GM12878 (cell line): ENCODE data around the gene CDC20B. TPM values are rescaled to one million over a fixed set of nuclear protein-coding genes. Genes with fewer than 3 reads are reported as not detected.

Experiments
- ATAC-seq: fragments of 200-7000 bp; cut with Tn5 transposase; 3 replicates; pipeline ENCODE4 v1.9.1; 2020; ENCODE audit warnings: mild to moderate bottlenecking, moderate library complexity
- BruUV-seq: library from RNA; stranded (reverse); fragments of 400-500 nt; replicated peaks from 2 replicates; lab custom pipeline; 2021; lab: Mats Ljungman, UMichigan
- CTCF ChIA-PET: fragments of 300-600 bp; sonication (Branson Sonifier 250); formaldehyde crosslinking; extraction: SDS; loops from one replicate; lab custom pipeline; 2021; ENCODE audit warnings: inconsistent platforms; lab: Yijun Ruan, JAX
- POLR2A ChIA-PET: fragments of 350-600 bp; formaldehyde crosslinking; extraction: SDS; loops from one replicate; lab custom pipeline; 2021; ENCODE audit warnings: inconsistent platforms; lab: Charles Lee
- RAD21 ChIA-PET: fragments of 300-600 bp; sonication (Branson Sonifier 250); formaldehyde crosslinking; loops from one replicate; lab custom pipeline; 2023; ENCODE audit warnings: antibody characterized with exemption; ENCODE audit not compliant: unreplicated experiment; lab: Charles Lee
- SMC1A ChIA-PET: fragments of 300-600 bp; sonication (Branson Sonifier 250); formaldehyde crosslinking; loops from one replicate; lab custom pipeline; 2023; ENCODE audit not compliant: unreplicated experiment, uncharacterized antibody; lab: Charles Lee
- DNase-seq: peaks from one replicate; pipeline ENCODE4 v3.0.0-alpha.2; 2011; ENCODE audit warnings: low read depth, low spot score
- FAIRE-seq: peaks from 3 replicates; lab custom pipeline; 2011; peaks lifted over from hg19 to GRCh38; lab: Jason Lieb, UNC
- H2AFZ ChIP-seq: 2 replicates; pipeline ENCODE4 v1.6.0; 2011; ENCODE audit warnings: low read depth, low read length, control low read depth; ENCODE audit not compliant: control insufficient read depth
- H3K27ac ChIP-seq: 2 replicates; pipeline ENCODE4 v1.5.1; 2011; ENCODE audit warnings: control low read depth; ENCODE audit not compliant: control insufficient read depth, insufficient read depth
- H3K27me3 ChIP-seq, 2 experiments: replicated peaks in 1 of 2; 2 replicates each; pipeline versions ENCODE4 v1.6.0 to v1.6.1; 2011; ENCODE audit warnings: low read length in 1 of 2; ENCODE audit not compliant: control insufficient read depth in 2 of 2, insufficient read depth in 2 of 2
- H3K36me3 ChIP-seq, 2 experiments: 2 replicates each; pipeline ENCODE4 v1.5.1; 2011; ENCODE audit warnings: low read length in 1 of 2; ENCODE audit not compliant: control insufficient read depth in 2 of 2, insufficient read depth in 2 of 2
- H3K4me1 ChIP-seq: 2 replicates; pipeline ENCODE4 v1.6.1; 2011; ENCODE audit warnings: mild to moderate bottlenecking, low read length, moderate library complexity, mixed read lengths; ENCODE audit not compliant: control insufficient read depth, insufficient read depth
- H3K4me2 ChIP-seq: 2 replicates; pipeline ENCODE4 v1.6.0; 2011; ENCODE audit warnings: control low read depth; ENCODE audit not compliant: control insufficient read depth, insufficient read depth
- H3K4me3 ChIP-seq: fragments of 200-600 bp; sonication (generic); 2 replicates; pipeline ENCODE4 v1.5.1; 2016
- H3K79me2 ChIP-seq: 2 replicates; pipeline ENCODE4 v1.6.0; 2011; ENCODE audit warnings: low read length; ENCODE audit not compliant: control insufficient read depth, insufficient read depth
- H3K9ac ChIP-seq: 2 replicates; pipeline ENCODE4 v1.8.0; 2011; ENCODE audit warnings: low read length, control low read depth, mixed read lengths; ENCODE audit not compliant: control insufficient read depth, insufficient read depth
- H3K9me3 ChIP-seq: replicated peaks from 3 replicates; pipeline ENCODE4 v1.5.1; 2011; ENCODE audit warnings: mild to moderate bottlenecking, low read length; ENCODE audit not compliant: control insufficient read depth, insufficient read depth
- H4K20me1 ChIP-seq: 2 replicates; pipeline ENCODE4 v1.6.0; 2011; ENCODE audit not compliant: control insufficient read depth, insufficient read depth
- ATF3 ChIP-seq: IDR thresholded peaks from 2 replicates; pipeline ENCODE4 v1.6.1; 2011; ENCODE audit warnings: low read depth, mild to moderate bottlenecking, low read length, moderate library complexity, borderline replicate concordance; ENCODE audit errors: extremely low read depth
- BMI1 ChIP-seq: fragments of 450-650 bp; IDR thresholded peaks from 2 replicates; pipeline ENCODE4 v1.6.1; 2016; ENCODE audit warnings: mild to moderate bottlenecking, moderate library complexity, borderline replicate concordance
- BRCA1 ChIP-seq: IDR thresholded peaks from 2 replicates; pipeline ENCODE4 v1.6.1; 2011; ENCODE audit warnings: low read depth, low read length, improper control_type of control experiment
- CHD1 ChIP-seq: IDR thresholded peaks from 2 replicates; pipeline ENCODE4 v1.6.1; 2012; ENCODE audit warnings: low read depth, low read length, improper control_type of control experiment
- CHD4 ChIP-seq: fragments of 200-600 bp; sonication (generic); IDR thresholded peaks from 2 replicates; pipeline ENCODE4 v1.6.1; 2016; ENCODE audit warnings: mild to moderate bottlenecking
- E2F8 ChIP-seq: fragments of 450-650 bp; IDR thresholded peaks from 2 replicates; pipeline ENCODE4 v1.6.1; 2018; ENCODE audit warnings: mild to moderate bottlenecking, low read depth, moderate library complexity; ENCODE audit not compliant: partially characterized antibody
- ELK1 ChIP-seq: IDR thresholded peaks from 2 replicates; pipeline ENCODE4 v1.6.1; 2012; ENCODE audit warnings: low read depth, low read length, improper control_type of control experiment
- EZH2 ChIP-seq: IDR thresholded peaks from 2 replicates; pipeline ENCODE4 v1.6.1; 2012; ENCODE audit warnings: low read depth, mild to moderate bottlenecking, control low read depth, inconsistent platforms, low read length, borderline replicate concordance; ENCODE audit not compliant: control insufficient read depth
- FOXK2 ChIP-seq: fragments of 450-650 bp; IDR thresholded peaks from 2 replicates; pipeline ENCODE4 v1.6.1; 2017; ENCODE audit warnings: mild to moderate bottlenecking, moderate library complexity
- IRF4 ChIP-seq: IDR thresholded peaks from 2 replicates; pipeline ENCODE4 v1.6.1; 2011; ENCODE audit warnings: low read depth, low read length
- NR2C1 ChIP-seq: fragments of 450-650 bp; IDR thresholded peaks from 2 replicates; pipeline ENCODE4 v1.6.1; 2017; ENCODE audit warnings: antibody characterized with exemption, mild to moderate bottlenecking, moderate library complexity
- NRF1 ChIP-seq: conservative IDR thresholded peaks from 2 replicates; pipeline ENCODE4 v1.6.1; 2011; ENCODE audit warnings: mild to moderate bottlenecking, low read depth, low read length, improper control_type of control experiment
- PAX5 ChIP-seq: IDR thresholded peaks from 2 replicates; pipeline ENCODE4 v1.6.1; 2011; ENCODE audit warnings: low read depth, low read length, borderline replicate concordance
- PML ChIP-seq: IDR thresholded peaks from 2 replicates; pipeline ENCODE4 v1.6.1; 2012; ENCODE audit warnings: low read length, inconsistent platforms
- RUNX3 ChIP-seq: IDR thresholded peaks from 2 replicates; pipeline ENCODE4 v1.6.1; 2012; ENCODE audit warnings: low read length, inconsistent platforms
- SIN3A ChIP-seq: IDR thresholded peaks from 2 replicates; pipeline ENCODE4 v1.6.1; 2012; ENCODE audit warnings: low read depth, low read length, improper control_type of control experiment
- SMARCA5 ChIP-seq: fragments of 450-650 bp; IDR thresholded peaks from 2 replicates; pipeline ENCODE4 v1.6.1; 2017; ENCODE audit warnings: mild to moderate bottlenecking
- USF2 ChIP-seq: IDR thresholded peaks from 2 replicates; pipeline ENCODE4 v1.6.1; 2011; ENCODE audit warnings: low read depth, low read length, improper control_type of control experiment, borderline replicate concordance
- YY1 ChIP-seq: IDR thresholded peaks from 2 replicates; pipeline ENCODE4 v1.6.1; 2011; ENCODE audit warnings: low read depth, mild to moderate bottlenecking, low read length
- WGBS: methylation state at CpG from one replicate; pipeline ENCODE4 v1.1.6; 2016; ENCODE audit warnings: low lambda C conversion rate; ENCODE audit not compliant: insufficient replicate concordance, insufficient coverage; ENCODE audit errors: missing lambda C conversion rate; 5-methylcytosine and 5-hydroxymethylcytosine counted together
- in situ Hi-C: fragments of 300-500 bp; cut with MboI; formaldehyde crosslinking; loops from 9 replicates; pipeline ENCODE4 v1.14.3; 2018; ENCODE audit warnings: mixed read lengths
- intact Hi-C: fragments of 100-400 bp; cut with micrococcal nuclease; formaldehyde crosslinking; loops from one replicate; pipeline ENCODE4 v1.14.2; 2022; ENCODE audit not compliant: unreplicated experiment
- polyA plus RNA-seq, 11 experiments: library from polyadenylated mRNA; depleted of rRNA in 4 of 11; unstranded in 6 of 11; stranded (reverse) in 5 of 11; fragments of >200 nt; fragmentation: Nextera tagmentation in 4 of 11; fragmentation: Illumina TruSeq in 1 of 11; extraction: Ambion mirVana in 4 of 11; extraction: Trizol in 1 of 11; gene quantifications; 1 replicate in 1 of 11; 2 replicates in 10 of 11; pipeline versions ENCODE4 v1.2.1 to v1.2.3, GENCODE V29; 2011 to 2016; ENCODE audit warnings: inconsistent platforms in 2 of 11, missing spikeins in 2 of 11, low read depth in 1 of 11
- total RNA-seq, 4 experiments: library from RNA; depleted of rRNA in 3 of 4; stranded (reverse); fragments of >200 nt in 3 of 4; fragmentation: Illumina TruSeq in 1 of 4; extraction: Trizol in 1 of 4; gene quantifications; 2 replicates each; pipeline versions ENCODE4 v1.2.1 to v1.2.3, GENCODE V29; 2013 to 2021

The CDC20B gene
- total and polyA plus RNA-seq, 10 of the 15 experiments (the other 5 are each of a cell fraction or from before 2014, with no cell fraction given), result 0.05 to 0.11 TPM; not detected in 8

GRCh38 chr5:55140908-55141665 lies 31.9 kb downstream of the CDC20B start:
- no peak for FAIRE-seq
- no peak for DNase-seq
- WGBS, result 40% methylated on average over 9 of the region's 9 CpGs
- ChIA-PET SMC1A (interaction anchor here (1.2 kb wide), 2 partner anchors 191 to 235 kb away, joined by 3 read pairs; no protein-coding TSS in a partner anchor), RAD21 (no interaction called here), POLR2A (no interaction called here), CTCF (interaction anchor here (0.9 kb wide), 1 partner anchor 31 kb away, joined by 4 read pairs; no protein-coding TSS in a partner anchor)
- no peaks in the 10 kb centered on the region for H3K4me1 ChIP-seq
- no peaks in the 10 kb centered on the region for H3K9me3 ChIP-seq
- no peak overlapping the region for H3K4me2 ChIP-seq
- no peak overlapping the region for H2AFZ ChIP-seq
- TF ChIP-seq BRCA1, result no peak
- TF ChIP-seq E2F8, result no peak
- TF ChIP-seq IRF4, result no peak
- TF ChIP-seq SIN3A, result no peak
- TF ChIP-seq BMI1, result no peak
- no peak for TF ChIP-seq SMARCA5
- TF ChIP-seq NR2C1, result no peak
- TF ChIP-seq CHD4, result no peak
- no peak for TF ChIP-seq PAX5
- no peak for TF ChIP-seq PML
- no peak for TF ChIP-seq CHD1
- TF ChIP-seq RUNX3, result no peak
- TF ChIP-seq FOXK2, result no peak
- TF ChIP-seq USF2, result no peak
- TF ChIP-seq NRF1, result no peak
- TF ChIP-seq ATF3, result no peak
- TF ChIP-seq ELK1, result no peak
- TF ChIP-seq YY1, result no peak
- TF ChIP-seq EZH2, result no peak
- H3K9ac ChIP-seq, result no peak overlapping the region
- H4K20me1 ChIP-seq, result no peaks in the 10 kb centered on the region
- intact Hi-C loops (no loop called here), in situ Hi-C loops (loop anchor here (5.0 kb wide), 1 partner anchor 234 kb away; no protein-coding TSS in a partner anchor)
- no peak overlapping the region for H3K27ac ChIP-seq
- BruUV-seq, result no TSS peak
- no peak overlapping the region for H3K4me3 ChIP-seq
- H3K36me3 ChIP-seq, result no peaks in the 10 kb centered on the region
- ATAC-seq, result no peak
- no peaks in the 10 kb centered on the region for H3K79me2 ChIP-seq
- no peaks in the 10 kb centered on the region for H3K27me3 ChIP-seq
